Ectodermal cell (in vitro differentiated cells): Measurements from ENCODE around the gene PPP4R3B.
"Not testable (repeated sequence)": the region's sequence is repeated elsewhere in the genome, so short reads cannot be mapped to it uniquely, and the experiment has no call there.

ENCODE experiments used
- H3K27ac ChIP-seq: 2 replicates; pipeline ENCODE4 v1.7.0; 2013; ENCODE audit warnings: mild to moderate bottlenecking, low read depth, low read length; ENCODE audit not compliant: insufficient read depth, poor library complexity, severe bottlenecking
- H3K27me3 ChIP-seq: 2 replicates; pipeline ENCODE4 v1.7.0; 2013; ENCODE audit warnings: mild to moderate bottlenecking, low read length; ENCODE audit not compliant: insufficient read depth, control insufficient read depth, poor library complexity, severe bottlenecking
- H3K36me3 ChIP-seq: one replicate; pipeline ENCODE4 v1.7.0; 2013; ENCODE audit warnings: low read length; ENCODE audit not compliant: control insufficient read depth, insufficient read depth
- H3K4me1 ChIP-seq: one replicate; pipeline ENCODE4 v1.7.0; 2013; ENCODE audit warnings: low read length; ENCODE audit not compliant: control insufficient read depth, insufficient read depth
- H3K4me3 ChIP-seq: 2 replicates; pipeline ENCODE4 v1.7.0; 2013; ENCODE audit warnings: low read depth, low read length, control low read depth; ENCODE audit not compliant: insufficient read depth
- H3K9me3 ChIP-seq: 2 replicates; pipeline ENCODE4 v1.7.0; 2013; ENCODE audit warnings: mild to moderate bottlenecking, low read length, moderate library complexity; ENCODE audit not compliant: control insufficient read depth
- WGBS, 2 experiments: methylation state at CpG; one replicate each; pipeline ENCODE4 v1.1.7; 2013; ENCODE audit warnings: missing lambda C conversion rate in 2 of 2; 5-methylcytosine and 5-hydroxymethylcytosine counted together

PPP4R3B gene

GRCh38 chr2:55596795-55597194 lies 20.6 kb downstream of the PPP4R3B start:
- not testable (repeated sequence) for H3K4me1 ChIP-seq, H3K27ac ChIP-seq, H3K9me3 ChIP-seq, H3K27me3 ChIP-seq, H3K4me3 ChIP-seq
- 90 to 99% methylated on average over 5 to 6 of the region's 6 CpGs for WGBS, 2 experiments
- H3K36me3 ChIP-seq = peaks cover 12% of the 10 kb centered on the region

GRCh38 chr2:55595536-55595935 lies 21.9 kb downstream of the PPP4R3B start:
- no peaks in the 10 kb centered on the region for H3K9me3 ChIP-seq
- peaks cover 10% of the 10 kb centered on the region for H3K36me3 ChIP-seq
- H3K27ac ChIP-seq = no peak overlapping the region

GRCh38 chr2:55592130-55592529 lies 25.3 kb downstream of the PPP4R3B start:
- Histone ChIP-seq H3K9me3 (no peaks in the 10 kb centered on the region), H3K27ac (no peak overlapping the region), H3K4me3 (no peak overlapping the region), H3K36me3 (no peaks in the 10 kb centered on the region), H3K27me3 (no peaks in the 10 kb centered on the region), H3K4me1 (no peaks in the 10 kb centered on the region)
- 100% methylated on average over 1 of the region's 1 CpG; no CpG with 5 or more reads in 1 of the 2 experiments for WGBS, 2 experiments

More at GRCh38 chr2:55595536-55595935, 21.9 kb downstream of the PPP4R3B start:
- H3K4me1 ChIP-seq = no peaks in the 10 kb centered on the region
- H3K27me3 ChIP-seq = no peaks in the 10 kb centered on the region
- no peak overlapping the region for H3K4me3 ChIP-seq

- Histone ChIP-seq H3K4me3 (no peak overlapping the region), H3K27ac (no peak overlapping the region), H3K4me1 (no peaks in the 10 kb centered on the region), H3K36me3 (no peaks in the 10 kb centered on the region), H3K27me3 (no peaks in the 10 kb centered on the region), H3K9me3 (no peaks in the 10 kb centered on the region)
- 91 to 95% methylated on average over 6 to 7 of the region's 7 CpGs for WGBS, 2 experiments
Measured at GRCh38 chr2:55590810-55591440, 26.5 kb downstream of the PPP4R3B start.

- H3K36me3 ChIP-seq = peaks cover 4% of the 10 kb centered on the region
- WGBS, 2 experiments = 75 to 96% methylated on average over 1 of the region's 2 CpGs
- no peaks in the 10 kb centered on the region for H3K4me1 ChIP-seq
- no peaks in the 10 kb centered on the region for H3K27me3 ChIP-seq
- H3K4me3 ChIP-seq = no peak overlapping the region
- no peak overlapping the region for H3K27ac ChIP-seq
- no peaks in the 10 kb centered on the region for H3K9me3 ChIP-seq
Measured at GRCh38 chr2:55585451-55586080, 31.9 kb downstream of the PPP4R3B start.

GRCh38 chr2:55581874-55582547 lies 35.4 kb downstream of the PPP4R3B start:
- no peaks in the 10 kb centered on the region for H3K27me3 ChIP-seq
- no peak overlapping the region for H3K27ac ChIP-seq
- no peak overlapping the region for H3K4me3 ChIP-seq
- 88 to 94% methylated on average over 3 to 4 of the region's 4 CpGs for WGBS, 2 experiments
- peaks cover 10% of the 10 kb centered on the region for H3K36me3 ChIP-seq
- no peaks in the 10 kb centered on the region for H3K9me3 ChIP-seq
- no peaks in the 10 kb centered on the region for H3K4me1 ChIP-seq

- no peaks in the 10 kb centered on the region for H3K27me3 ChIP-seq
- WGBS, 2 experiments = 87 to 93% methylated on average over 2 of the region's 3 CpGs
- H3K27ac ChIP-seq = no peak overlapping the region
Measured at GRCh38 chr2:55581435-55581834, 36.0 kb downstream of the PPP4R3B start.

GRCh38 chr2:55569002-55569401 lies 48.4 kb downstream of the PPP4R3B start:
- H3K9me3 ChIP-seq, H3K27ac ChIP-seq, H3K36me3 ChIP-seq, H3K27me3 ChIP-seq, H3K4me3 ChIP-seq, H3K4me1 ChIP-seq: not testable (repeated sequence)
- WGBS, 2 experiments = 91 to 95% methylated on average over 7 to 8 of the region's 8 CpGs

More at GRCh38 chr2:55581435-55581834, 36.0 kb downstream of the PPP4R3B start:
- H3K9me3 ChIP-seq = no peaks in the 10 kb centered on the region
- no peaks in the 10 kb centered on the region for H3K4me1 ChIP-seq
- no peak overlapping the region for H3K4me3 ChIP-seq
- peaks cover 10% of the 10 kb centered on the region for H3K36me3 ChIP-seq

- Histone ChIP-seq H3K9me3 (no peaks in the 10 kb centered on the region), H3K27me3 (no peaks in the 10 kb centered on the region), H3K4me3 (no peak overlapping the region), H3K4me1 (no peaks in the 10 kb centered on the region), H3K36me3 (peaks cover 11% of the 10 kb centered on the region), H3K27ac (no peak overlapping the region)
- 93 to 97% methylated on average over 3 to 4 of the region's 4 CpGs for WGBS, 2 experiments
Measured at GRCh38 chr2:55567298-55567697, 50.1 kb downstream of the PPP4R3B start.

GRCh38 chr2:55565613-55566012 lies 51.8 kb downstream of the PPP4R3B start:
- Histone ChIP-seq H3K27ac (no peak overlapping the region), H3K4me3 (no peak overlapping the region), H3K27me3 (no peaks in the 10 kb centered on the region), H3K4me1 (no peaks in the 10 kb centered on the region), H3K9me3 (no peaks in the 10 kb centered on the region), H3K36me3 (peaks cover 25% of the 10 kb centered on the region)
- WGBS, 2 experiments = 80 to 100% methylated on average over 1 of the region's 1 CpG
